Measurements from ENCODE around the gene KCNQ1.

Gene KCNQ1, protein sequence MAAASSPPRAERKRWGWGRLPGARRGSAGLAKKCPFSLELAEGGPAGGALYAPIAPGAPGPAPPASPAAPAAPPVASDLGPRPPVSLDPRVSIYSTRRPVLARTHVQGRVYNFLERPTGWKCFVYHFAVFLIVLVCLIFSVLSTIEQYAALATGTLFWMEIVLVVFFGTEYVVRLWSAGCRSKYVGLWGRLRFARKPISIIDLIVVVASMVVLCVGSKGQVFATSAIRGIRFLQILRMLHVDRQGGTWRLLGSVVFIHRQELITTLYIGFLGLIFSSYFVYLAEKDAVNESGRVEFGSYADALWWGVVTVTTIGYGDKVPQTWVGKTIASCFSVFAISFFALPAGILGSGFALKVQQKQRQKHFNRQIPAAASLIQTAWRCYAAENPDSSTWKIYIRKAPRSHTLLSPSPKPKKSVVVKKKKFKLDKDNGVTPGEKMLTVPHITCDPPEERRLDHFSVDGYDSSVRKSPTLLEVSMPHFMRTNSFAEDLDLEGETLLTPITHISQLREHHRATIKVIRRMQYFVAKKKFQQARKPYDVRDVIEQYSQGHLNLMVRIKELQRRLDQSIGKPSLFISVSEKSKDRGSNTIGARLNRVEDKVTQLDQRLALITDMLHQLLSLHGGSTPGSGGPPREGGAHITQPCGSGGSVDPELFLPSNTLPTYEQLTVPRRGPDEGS

DNA sequence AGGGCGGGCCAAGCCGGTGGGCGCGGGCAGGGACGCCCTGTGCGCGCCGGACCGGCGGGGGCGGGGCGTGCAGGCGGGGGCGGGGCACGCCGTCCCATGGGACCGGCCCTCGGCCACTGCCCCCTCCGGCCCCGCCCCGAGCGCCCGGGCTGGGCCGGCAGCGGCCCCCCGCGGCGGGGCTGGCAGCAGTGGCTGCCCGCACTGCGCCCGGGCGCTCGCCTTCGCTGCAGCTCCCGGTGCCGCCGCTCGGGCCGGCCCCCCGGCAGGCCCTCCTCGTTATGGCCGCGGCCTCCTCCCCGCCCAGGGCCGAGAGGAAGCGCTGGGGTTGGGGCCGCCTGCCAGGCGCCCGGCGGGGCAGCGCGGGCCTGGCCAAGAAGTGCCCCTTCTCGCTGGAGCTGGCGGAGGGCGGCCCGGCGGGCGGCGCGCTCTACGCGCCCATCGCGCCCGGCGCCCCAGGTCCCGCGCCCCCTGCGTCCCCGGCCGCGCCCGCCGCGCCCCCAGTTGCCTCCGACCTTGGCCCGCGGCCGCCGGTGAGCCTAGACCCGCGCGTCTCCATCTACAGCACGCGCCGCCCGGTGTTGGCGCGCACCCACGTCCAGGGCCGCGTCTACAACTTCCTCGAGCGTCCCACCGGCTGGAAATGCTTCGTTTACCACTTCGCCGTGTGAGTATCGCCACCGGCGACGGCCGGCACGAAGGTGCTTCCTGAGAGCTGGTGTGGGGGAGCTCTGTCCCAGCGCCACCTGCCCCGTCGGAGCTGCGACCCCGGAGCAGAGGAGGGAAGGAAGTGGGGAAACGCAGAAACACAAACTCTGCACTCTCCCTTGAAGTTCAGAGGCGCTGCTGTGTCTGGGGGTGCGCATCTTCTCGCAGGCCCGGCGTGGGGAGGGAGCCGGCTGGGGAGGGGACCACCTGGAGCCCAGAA, at the start of gene KCNQ1:
Gene KCNQ1, plus strand, starts transcription at position 188 of the 925 bp plus-strand sequence. Its CDS starts 91 bp downstream, at position 279.
- Histone ChIP-seq H3K4me1 (ENCODE audit: insufficient read depth, poor library complexity, severe bottlenecking) (no peaks in the 10 kb centered on the region), H3K4me3 (ENCODE audit: severe bottlenecking) (peak within 1 kb of the TSS; percentile 46), H3K36me3 (ENCODE audit: low read depth) (no peaks in the 10 kb centered on the region), H3K9me3 (ENCODE audit: severe bottlenecking) (no peaks in the 10 kb centered on the region), H3K27me3 (ENCODE audit: insufficient read depth, poor library complexity, severe bottlenecking) (peaks cover 27% of the 10 kb centered on the region), H3K27ac (ENCODE audit: poor library complexity, severe bottlenecking) (no peak within 1 kb of the TSS)
- TF ChIP-seq, protein P1, sequence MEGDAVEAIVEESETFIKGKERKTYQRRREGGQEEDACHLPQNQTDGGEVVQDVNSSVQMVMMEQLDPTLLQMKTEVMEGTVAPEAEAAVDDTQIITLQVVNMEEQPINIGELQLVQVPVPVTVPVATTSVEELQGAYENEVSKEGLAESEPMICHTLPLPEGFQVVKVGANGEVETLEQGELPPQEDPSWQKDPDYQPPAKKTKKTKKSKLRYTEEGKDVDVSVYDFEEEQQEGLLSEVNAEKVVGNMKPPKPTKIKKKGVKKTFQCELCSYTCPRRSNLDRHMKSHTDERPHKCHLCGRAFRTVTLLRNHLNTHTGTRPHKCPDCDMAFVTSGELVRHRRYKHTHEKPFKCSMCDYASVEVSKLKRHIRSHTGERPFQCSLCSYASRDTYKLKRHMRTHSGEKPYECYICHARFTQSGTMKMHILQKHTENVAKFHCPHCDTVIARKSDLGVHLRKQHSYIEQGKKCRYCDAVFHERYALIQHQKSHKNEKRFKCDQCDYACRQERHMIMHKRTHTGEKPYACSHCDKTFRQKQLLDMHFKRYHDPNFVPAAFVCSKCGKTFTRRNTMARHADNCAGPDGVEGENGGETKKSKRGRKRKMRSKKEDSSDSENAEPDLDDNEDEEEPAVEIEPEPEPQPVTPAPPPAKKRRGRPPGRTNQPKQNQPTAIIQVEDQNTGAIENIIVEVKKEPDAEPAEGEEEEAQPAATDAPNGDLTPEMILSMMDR (IDR thresholded peaks at IDR 0.05; ENCODE audit: poor library complexity, severe bottlenecking), result peak; percentile 19
- DNase-seq (ENCODE audit: low spot score), result peak; percentile 41
- ATAC-seq (ENCODE audit: low read depth), result peak; percentile 76

DNA sequence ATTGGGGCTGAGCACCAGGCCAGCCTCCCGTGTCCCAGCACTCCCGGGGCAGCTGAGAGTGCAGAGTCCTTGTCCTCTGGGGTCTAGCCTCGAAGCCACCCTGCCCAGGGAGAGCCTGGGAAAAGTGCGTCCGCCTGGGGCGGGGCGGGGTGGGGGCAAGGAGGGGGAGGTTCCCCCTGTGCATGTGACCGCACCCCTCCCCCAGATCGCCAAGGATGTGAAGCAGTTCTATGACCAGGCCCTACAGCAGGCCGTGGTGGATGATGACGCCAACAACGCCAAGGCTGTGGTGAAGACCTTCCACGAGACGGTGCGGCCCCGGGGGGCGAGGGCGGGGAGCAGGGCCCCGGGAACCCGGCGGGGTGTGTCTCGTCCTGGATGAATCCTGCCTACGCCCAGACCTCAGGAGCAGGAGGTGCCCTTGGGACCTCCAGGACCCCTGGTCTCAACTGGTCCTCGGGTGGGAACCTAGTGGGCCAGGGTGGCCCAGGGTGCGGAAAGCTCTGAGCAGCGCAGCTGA, 49.5 kb upstream of the KCNQ1 start:
- no peak overlapping the region for H3K27ac ChIP-seq (ENCODE audit: poor library complexity, severe bottlenecking)
- H3K4me3 ChIP-seq (ENCODE audit: severe bottlenecking), result no peak overlapping the region
- H3K36me3 ChIP-seq (ENCODE audit: low read depth), result peaks cover 53% of the 10 kb centered on the region
- H3K9me3 ChIP-seq (ENCODE audit: severe bottlenecking), result no peaks in the 10 kb centered on the region
- no peak for DNase-seq (ENCODE audit: low spot score)
- peaks cover 3% of the 10 kb centered on the region for H3K4me1 ChIP-seq (ENCODE audit: insufficient read depth, poor library complexity, severe bottlenecking)
- no peak for ATAC-seq (ENCODE audit: low read depth)
- H3K27me3 ChIP-seq (ENCODE audit: insufficient read depth, poor library complexity, severe bottlenecking), result no peaks in the 10 kb centered on the region
- TF ChIP-seq, protein P1 (IDR thresholded peaks at IDR 0.05; ENCODE audit: poor library complexity, severe bottlenecking), result no peak

DNA sequence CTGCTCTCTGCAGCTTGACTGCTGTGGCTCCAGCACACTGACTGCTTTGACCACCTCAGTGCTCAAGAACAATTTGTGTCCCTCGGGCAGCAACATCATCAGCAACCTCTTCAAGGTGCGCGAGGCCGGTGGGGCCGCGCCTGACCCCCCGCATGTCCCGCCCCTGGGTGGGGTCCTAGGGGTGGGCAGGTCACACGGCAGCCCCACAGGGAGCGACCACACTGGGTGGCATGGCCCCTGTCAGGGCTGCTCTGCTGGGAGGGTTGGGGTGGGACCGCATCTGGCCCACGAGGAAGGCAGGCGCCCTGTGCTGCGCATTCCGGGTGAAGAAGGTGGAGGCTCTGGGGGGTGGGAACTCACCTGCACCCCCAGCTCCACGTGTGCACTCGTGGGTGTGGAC, 49.0 kb upstream of the KCNQ1 start:
- DNase-seq (ENCODE audit: low spot score) (no peak), ATAC-seq (ENCODE audit: low read depth) (no peak)
- no peak overlapping the region for H3K27ac ChIP-seq (ENCODE audit: poor library complexity, severe bottlenecking)
- no peaks in the 10 kb centered on the region for H3K9me3 ChIP-seq (ENCODE audit: severe bottlenecking)
- peaks cover 53% of the 10 kb centered on the region for H3K36me3 ChIP-seq (ENCODE audit: low read depth)
- no peak overlapping the region for H3K4me3 ChIP-seq (ENCODE audit: severe bottlenecking)
- TF ChIP-seq, protein P1 (IDR thresholded peaks at IDR 0.05; ENCODE audit: poor library complexity, severe bottlenecking), result no peak
- no peaks in the 10 kb centered on the region for H3K4me1 ChIP-seq (ENCODE audit: insufficient read depth, poor library complexity, severe bottlenecking)
- no peaks in the 10 kb centered on the region for H3K27me3 ChIP-seq (ENCODE audit: insufficient read depth, poor library complexity, severe bottlenecking)

DNA sequence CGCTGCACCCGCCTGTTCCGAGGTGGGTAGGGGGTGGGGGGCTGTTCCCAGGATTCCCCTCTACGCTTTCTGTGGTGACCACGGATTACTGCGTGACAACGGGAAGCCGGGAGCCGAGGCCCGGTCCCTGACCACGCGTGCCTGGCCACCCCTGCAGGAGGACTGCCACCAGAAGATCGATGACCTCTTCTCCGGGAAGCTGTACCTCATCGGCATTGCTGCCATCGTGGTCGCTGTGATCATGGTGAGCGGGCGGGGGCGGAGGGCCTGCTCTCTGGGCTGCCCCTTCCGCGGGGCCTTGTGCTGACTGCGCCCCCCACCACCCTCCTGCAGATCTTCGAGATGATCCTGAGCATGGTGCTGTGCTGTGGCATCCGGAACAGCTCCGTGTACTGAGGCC, 48.3 kb upstream of the KCNQ1 start:
- Histone ChIP-seq H3K9me3 (ENCODE audit: severe bottlenecking) (no peaks in the 10 kb centered on the region), H3K4me1 (ENCODE audit: insufficient read depth, poor library complexity, severe bottlenecking) (no peaks in the 10 kb centered on the region), H3K27me3 (ENCODE audit: insufficient read depth, poor library complexity, severe bottlenecking) (no peaks in the 10 kb centered on the region), H3K36me3 (ENCODE audit: low read depth) (peaks cover 49% of the 10 kb centered on the region), H3K4me3 (ENCODE audit: severe bottlenecking) (no peak overlapping the region), H3K27ac (ENCODE audit: poor library complexity, severe bottlenecking) (no peak overlapping the region)
- TF ChIP-seq, protein P1 (IDR thresholded peaks at IDR 0.05; ENCODE audit: poor library complexity, severe bottlenecking), result no peak
- ATAC-seq (ENCODE audit: low read depth) (no peak), DNase-seq (ENCODE audit: low spot score) (no peak)
